GM21619 (cell line): ENCODE measurements around the gene FOXF1.

Source experiments
- ATAC-seq: cut with Tn5 transposase; IDR thresholded peaks from one replicate; pipeline ENCODE4 v1.9.1; 2021; ENCODE audit not compliant: unreplicated experiment

The FOXF1 gene

GRCh38 chr16:86515777-86516622 is 5.7 kb downstream of the FOXF1 start:
- ATAC-seq: no peak

- ATAC-seq: no peak
These were observed 6.3 kb downstream of the FOXF1 start for GRCh38 chr16:86516623-86517003.

GRCh38 chr16:86517033-86517432 is 6.7 kb downstream of the FOXF1 start:
- no peak for ATAC-seq

- ATAC-seq: no peak
These were observed 7.4 kb downstream of the FOXF1 start for GRCh38 chr16:86517652-86518258.

- ATAC-seq: no peak
These were observed 8.8 kb downstream of the FOXF1 start for GRCh38 chr16:86519007-86519648.

- ATAC-seq: no peak
These were observed 9.5 kb downstream of the FOXF1 start for GRCh38 chr16:86519649-86520316.

GRCh38 chr16:86520317-86521210 is 10.2 kb downstream of the FOXF1 start:
- ATAC-seq: no peak

- ATAC-seq: no peak
These were observed 11.2 kb downstream of the FOXF1 start for GRCh38 chr16:86521236-86522197.

- ATAC-seq: no peak
These were observed 12.3 kb downstream of the FOXF1 start for GRCh38 chr16:86522634-86523033.

GRCh38 chr16:86523166-86523740 is 12.9 kb downstream of the FOXF1 start:
- no peak for ATAC-seq

GRCh38 chr16:86524029-86524428 is 13.7 kb downstream of the FOXF1 start:
- ATAC-seq: no peak

GRCh38 chr16:86525696-86526095 is 15.4 kb downstream of the FOXF1 start:
- no peak for ATAC-seq

GRCh38 chr16:86527366-86527765 is 17.0 kb downstream of the FOXF1 start:
- ATAC-seq: no peak

- ATAC-seq: no peak
These were observed 18.0 kb downstream of the FOXF1 start for GRCh38 chr16:86528061-86528929.

- no peak for ATAC-seq
These were observed 18.8 kb downstream of the FOXF1 start for GRCh38 chr16:86529160-86529559.

- no peak for ATAC-seq
These were observed 20.2 kb downstream of the FOXF1 start for GRCh38 chr16:86530251-86531190.

GRCh38 chr16:86531191-86531545 is 20.8 kb downstream of the FOXF1 start:
- ATAC-seq: no peak
